Measurements from ENCODE around the gene VPS45. TPM values are rescaled to one million over a fixed set of nuclear protein-coding genes. Genes with fewer than 3 reads are reported as not detected.

VPS45 gene
- polyA plus RNA-seq, 1 experiment: 29.0 TPM

GRCh38 chr1:150076985-150077384 is 9.4 kb downstream of the VPS45 start:
- TF ChIP-seq CTCF (IDR thresholded peaks at IDR 0.05; ENCODE audit: insufficient read depth, low read depth, low read length): no peak
- Histone ChIP-seq H3K4me3 (ENCODE audit: low read depth, low read length) (no peak overlapping the region), H3K36me3 (ENCODE audit: control insufficient read depth, insufficient read depth, low read length) (no peaks in the 10 kb centered on the region; the same call in 1 of the 2 replicates), H3K27me3 (ENCODE audit: control insufficient read depth, insufficient read depth, low read length) (no peaks in the 10 kb centered on the region)
- no peak for DNase-seq (ENCODE audit: low read depth)
- ChIA-PET CTCF (interaction anchor here (1.0 to 3.9 kb wide), 3 partner anchors 90 to 110 kb away, joined by 3 to 19 read pairs (median 4); no protein-coding TSS in a partner anchor), POLR2A (no interaction called here)

GRCh38 chr1:150080784-150081183 is 13.2 kb downstream of the VPS45 start:
- DNase-seq (ENCODE audit: low read depth): no peak
- TF ChIP-seq CTCF (IDR thresholded peaks at IDR 0.05; ENCODE audit: insufficient read depth, low read depth, low read length): no peak
- POLR2A ChIA-PET: no interaction called here
- CTCF ChIA-PET: interaction anchor here (0.8 to 0.9 kb wide), 2 partner anchors 84 to 88 kb away, joined by 3 to 4 read pairs; no protein-coding TSS in a partner anchor
- Histone ChIP-seq H3K27me3 (ENCODE audit: control insufficient read depth, insufficient read depth, low read length) (no peaks in the 10 kb centered on the region), H3K4me3 (ENCODE audit: low read depth, low read length) (no peak overlapping the region), H3K36me3 (ENCODE audit: control insufficient read depth, insufficient read depth, low read length) (peaks cover 1% of the 10 kb centered on the region; the same call in 1 of the 2 replicates)

GRCh38 chr1:150082494-150082893 is 14.9 kb downstream of the VPS45 start:
- Histone ChIP-seq H3K27me3 (ENCODE audit: control insufficient read depth, insufficient read depth, low read length) (no peaks in the 10 kb centered on the region), H3K36me3 (ENCODE audit: control insufficient read depth, insufficient read depth, low read length) (peaks cover 1% of the 10 kb centered on the region; the same call in 1 of the 2 replicates)
- CTCF ChIA-PET: interaction anchor here (1.2 to 1.6 kb wide), 2 partner anchors 48 to 86 kb away, joined by 4 to 5 read pairs; no protein-coding TSS in a partner anchor

GRCh38 chr1:150083907-150084306 is 16.3 kb downstream of the VPS45 start:
- peaks cover 1% of the 10 kb centered on the region; the same call in 1 of the 2 replicates for H3K36me3 ChIP-seq (ENCODE audit: control insufficient read depth, insufficient read depth, low read length)
- DNase-seq (ENCODE audit: low read depth): no peak
- H3K4me3 ChIP-seq (ENCODE audit: low read depth, low read length): no peak overlapping the region
- H3K27me3 ChIP-seq (ENCODE audit: control insufficient read depth, insufficient read depth, low read length): no peaks in the 10 kb centered on the region
- ChIA-PET CTCF (interaction anchor here (0.7 to 1.7 kb wide), 3 partner anchors 11 to 85 kb away, joined by 3 to 8 read pairs (median 5); no protein-coding TSS in a partner anchor), POLR2A (no interaction called here)
- no peak for TF ChIP-seq CTCF (IDR thresholded peaks at IDR 0.05; ENCODE audit: insufficient read depth, low read depth, low read length)

More at GRCh38 chr1:150082494-150082893, 14.9 kb downstream of the VPS45 start:
- no peak overlapping the region for H3K4me3 ChIP-seq (ENCODE audit: low read depth, low read length)
- POLR2A ChIA-PET: no interaction called here
- no peak for TF ChIP-seq CTCF (IDR thresholded peaks at IDR 0.05; ENCODE audit: insufficient read depth, low read depth, low read length)
- no peak for DNase-seq (ENCODE audit: low read depth)

- Histone ChIP-seq H3K36me3 (ENCODE audit: control insufficient read depth, insufficient read depth, low read length) (0 out of 2 replicates have a peak, but pooled peaks cover 1% of the 10 kb centered on the region), H3K27me3 (ENCODE audit: control insufficient read depth, insufficient read depth, low read length) (no peaks in the 10 kb centered on the region), H3K4me3 (ENCODE audit: low read depth, low read length) (no peak overlapping the region)
- POLR2A ChIA-PET: no interaction called here
- CTCF ChIA-PET: interaction anchor here (1.1 kb wide), 1 partner anchor 9 kb away, joined by 4 read pairs; no protein-coding TSS in a partner anchor
- no peak for TF ChIP-seq CTCF (IDR thresholded peaks at IDR 0.05; ENCODE audit: insufficient read depth, low read depth, low read length)
- DNase-seq (ENCODE audit: low read depth): no peak
Observed at GRCh38 chr1:150085406-150085805, 17.8 kb downstream of the VPS45 start.
